Heart left ventricle (tissue), 13 donors: Measurements from ENCODE around the gene NCOA5.

Experiments
- POLR2A ChIP-seq, 2 donors: fragments of 450-650 bp; IDR thresholded peaks; one replicate each; pipeline ENCODE4 v1.6.1; 2017; ENCODE audit warnings: antibody characterized with exemption in 2 of 2, mild to moderate bottlenecking in 2 of 2, moderate library complexity in 2 of 2
- TF ChIP-seq, protein P1 (sequence below), 12 donors: fragments of 200-600 bp; sonication (generic) in 4 of 12; IDR thresholded peaks; one replicate each; pipeline versions ENCODE4 v1.5.0 to v1.8.0; 2018 to 2022; ENCODE audit warnings: antibody characterized with exemption in 12 of 12, mild to moderate bottlenecking in 5 of 12
- donor health status: ischemic (EF 13 %, LVEDD 7.1; RV severe dilation, severe dysfunction).
- donor health status: DM: no; HTN: yes; CAD: no.
- donor health status: DM: no; HTN: no; CAD: no.
- donor health status: ischemic (EF 25% LVEDD 6.9; RV normal size, moderate dysfunction).
- donor health status: ischemic (EF 25% LVEDD 5.7; RV mildly dilated, moderate dysfunction).
- donor health status: ischemic (EF 35%, LVEDD 5.7; RV mildly dilated, moderate dysfunction).
- donor health status: nonischemic (EF 11% LVEDD 7.7; RV severe dilation, severe dysfunction).
- donor health status: DM: yes; HTN: yes; CAD: no.
- donor health status: PGD.
- donor health status: ischemic (EF 29% LVEDD 5.4; RV normal size, mild dysfunction).
- donor health status: nonischemic (EF 23%, LVEDD 6.1; RV moderate dilation, normal function).

DNA sequence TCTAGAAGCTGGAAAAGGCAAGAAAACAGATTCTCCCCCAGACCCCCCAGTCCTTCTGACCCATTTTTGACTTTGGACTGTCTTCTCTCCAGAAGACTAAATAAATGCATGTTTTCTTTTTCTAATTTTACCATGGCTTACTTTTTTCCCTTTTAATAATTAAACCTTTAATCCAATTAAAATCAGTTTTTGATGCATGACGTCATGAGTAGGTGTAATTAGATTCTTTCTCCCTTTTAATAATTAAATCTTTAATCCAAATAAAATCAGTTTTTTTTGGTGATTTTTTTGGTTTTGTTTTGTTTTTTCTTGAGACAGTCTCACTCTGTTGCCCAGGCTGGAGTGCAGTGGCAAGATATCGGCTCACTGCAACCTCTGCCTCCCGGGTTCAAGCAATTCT is 13.2 kb upstream of the NCOA5 start:
- TF ChIP-seq, protein P1, sequence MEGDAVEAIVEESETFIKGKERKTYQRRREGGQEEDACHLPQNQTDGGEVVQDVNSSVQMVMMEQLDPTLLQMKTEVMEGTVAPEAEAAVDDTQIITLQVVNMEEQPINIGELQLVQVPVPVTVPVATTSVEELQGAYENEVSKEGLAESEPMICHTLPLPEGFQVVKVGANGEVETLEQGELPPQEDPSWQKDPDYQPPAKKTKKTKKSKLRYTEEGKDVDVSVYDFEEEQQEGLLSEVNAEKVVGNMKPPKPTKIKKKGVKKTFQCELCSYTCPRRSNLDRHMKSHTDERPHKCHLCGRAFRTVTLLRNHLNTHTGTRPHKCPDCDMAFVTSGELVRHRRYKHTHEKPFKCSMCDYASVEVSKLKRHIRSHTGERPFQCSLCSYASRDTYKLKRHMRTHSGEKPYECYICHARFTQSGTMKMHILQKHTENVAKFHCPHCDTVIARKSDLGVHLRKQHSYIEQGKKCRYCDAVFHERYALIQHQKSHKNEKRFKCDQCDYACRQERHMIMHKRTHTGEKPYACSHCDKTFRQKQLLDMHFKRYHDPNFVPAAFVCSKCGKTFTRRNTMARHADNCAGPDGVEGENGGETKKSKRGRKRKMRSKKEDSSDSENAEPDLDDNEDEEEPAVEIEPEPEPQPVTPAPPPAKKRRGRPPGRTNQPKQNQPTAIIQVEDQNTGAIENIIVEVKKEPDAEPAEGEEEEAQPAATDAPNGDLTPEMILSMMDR (IDR thresholded peaks at IDR 0.05), result no peak
- TF ChIP-seq POLR2A (IDR thresholded peaks at IDR 0.05), result no peak
